Esophagus muscularis mucosa (tissue), 4 donors: ENCODE data around the gene ZNF219. TPM values are rescaled to one million over a fixed set of nuclear protein-coding genes. Genes with fewer than 3 reads are reported as not detected.

Experiments
- DNase-seq: peaks from one replicate; pipeline ENCODE4 v3.0.0-alpha.2; 2017; ENCODE audit errors: extremely low spot score
- H3K27ac ChIP-seq, 4 donors: fragments of 200-600 bp; sonication (generic); replicated peaks in 1 of 4; 1 replicate in 3 of 4; 2 replicates in 1 of 4; pipeline ENCODE4 v1.5.1; 2016 to 2019; ENCODE audit warnings: mild to moderate bottlenecking in 1 of 4
- H3K27me3 ChIP-seq, 4 donors: fragments of 200-600 bp; sonication (generic); one replicate each; pipeline versions ENCODE4 v1.5.1 to v1.6.0; 2016 to 2019
- H3K36me3 ChIP-seq, 4 donors: fragments of 200-600 bp; sonication (generic); one replicate each; pipeline ENCODE4 v1.5.1; 2016 to 2019
- H3K4me1 ChIP-seq, 4 donors: fragments of 200-600 bp; sonication (generic); one replicate each; pipeline ENCODE4 v1.5.1; 2016 to 2019
- H3K4me3 ChIP-seq, 4 donors: fragments of 200-600 bp; sonication (generic); 1 replicate in 2 of 4; 2 replicates in 2 of 4; pipeline ENCODE4 v1.5.1; 2016 to 2019; ENCODE audit warnings: mild to moderate bottlenecking in 4 of 4, moderate library complexity in 1 of 4
- H3K9me3 ChIP-seq, 4 donors: fragments of 200-600 bp; sonication (generic); 1 replicate in 3 of 4; 2 replicates in 1 of 4; pipeline ENCODE4 v1.5.1; 2016 to 2019
- EP300 ChIP-seq: sonication (generic); formaldehyde crosslinking; IDR thresholded peaks from one replicate; pipeline ENCODE4 v1.6.1; 2017; ENCODE audit warnings: antibody characterized with exemption
- POLR2A ChIP-seq: fragments of 450-650 bp; IDR thresholded peaks from one replicate; pipeline ENCODE4 v1.6.1; 2017; ENCODE audit warnings: antibody characterized with exemption, moderate library complexity, mild to moderate bottlenecking, low read depth
- POLR2AphosphoS5 ChIP-seq, 2 donors: sonication (generic); formaldehyde crosslinking; IDR thresholded peaks; one replicate each; pipeline ENCODE4 v1.6.1; 2017; ENCODE audit warnings: antibody characterized with exemption in 2 of 2
- WGBS: methylation state at CpG from one replicate; pipeline ENCODE4 v1.1.5; 2018; 5-methylcytosine and 5-hydroxymethylcytosine counted together
- intact Hi-C: fragments of 100-400 bp; cut with DNase I; formaldehyde crosslinking; loops from one replicate; pipeline ENCODE4 v1.15.1; 2023
- total RNA-seq, 4 donors: library from RNA; depleted of rRNA; stranded (reverse); fragments of >200 nt; gene quantifications; one replicate each; pipeline versions ENCODE4 v1.1.0 to v1.2.1, GENCODE V29; 2016
- TF ChIP-seq, protein P1 (sequence below), 3 experiments: fragments of 200-600 bp in 2 of 3; fragments of 450-650 bp in 1 of 3; sonication (generic) in 2 of 3; IDR thresholded peaks; one replicate each; pipeline ENCODE4 v1.5.1; 2017 to 2019; ENCODE audit warnings: antibody characterized with exemption in 3 of 3, mild to moderate bottlenecking in 2 of 3, moderate library complexity in 1 of 3

The ZNF219 gene
- total RNA-seq, 4 donors from 2014 or later: 64.4 to 116 (median 94.3) TPM

DNA sequence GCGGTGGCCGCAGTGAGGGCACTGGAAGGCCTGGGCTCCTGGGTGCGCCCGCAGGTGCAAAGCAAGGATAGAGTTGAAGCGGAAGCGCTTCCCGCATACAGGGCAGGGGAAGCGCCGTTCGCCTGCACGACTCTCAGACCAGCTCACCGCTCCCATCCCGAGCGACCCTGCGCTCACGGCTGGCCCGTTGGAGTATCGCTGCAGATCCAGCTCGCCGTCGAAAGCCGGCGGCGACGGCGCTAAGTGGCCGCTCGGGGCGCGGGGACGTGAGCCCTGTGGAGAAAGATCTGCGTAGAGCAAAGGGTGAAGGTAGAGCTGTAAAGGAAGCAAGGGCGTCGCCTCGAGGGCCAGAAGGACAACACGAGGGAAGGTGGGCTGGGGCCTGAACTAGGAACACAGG, 5.4 kb downstream of the ZNF219 start:
- TF ChIP-seq, protein P1, sequence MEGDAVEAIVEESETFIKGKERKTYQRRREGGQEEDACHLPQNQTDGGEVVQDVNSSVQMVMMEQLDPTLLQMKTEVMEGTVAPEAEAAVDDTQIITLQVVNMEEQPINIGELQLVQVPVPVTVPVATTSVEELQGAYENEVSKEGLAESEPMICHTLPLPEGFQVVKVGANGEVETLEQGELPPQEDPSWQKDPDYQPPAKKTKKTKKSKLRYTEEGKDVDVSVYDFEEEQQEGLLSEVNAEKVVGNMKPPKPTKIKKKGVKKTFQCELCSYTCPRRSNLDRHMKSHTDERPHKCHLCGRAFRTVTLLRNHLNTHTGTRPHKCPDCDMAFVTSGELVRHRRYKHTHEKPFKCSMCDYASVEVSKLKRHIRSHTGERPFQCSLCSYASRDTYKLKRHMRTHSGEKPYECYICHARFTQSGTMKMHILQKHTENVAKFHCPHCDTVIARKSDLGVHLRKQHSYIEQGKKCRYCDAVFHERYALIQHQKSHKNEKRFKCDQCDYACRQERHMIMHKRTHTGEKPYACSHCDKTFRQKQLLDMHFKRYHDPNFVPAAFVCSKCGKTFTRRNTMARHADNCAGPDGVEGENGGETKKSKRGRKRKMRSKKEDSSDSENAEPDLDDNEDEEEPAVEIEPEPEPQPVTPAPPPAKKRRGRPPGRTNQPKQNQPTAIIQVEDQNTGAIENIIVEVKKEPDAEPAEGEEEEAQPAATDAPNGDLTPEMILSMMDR (IDR thresholded peaks at IDR 0.05): no peak
- no peak for TF ChIP-seq EP300
- no peak for TF ChIP-seq POLR2A
- no peak for TF ChIP-seq POLR2AphosphoS5 (IDR thresholded peaks at IDR 0.05)
- DNase-seq: no peak
- Histone ChIP-seq H3K9me3 (no peaks in the 10 kb centered on the region), H3K36me3 (peaks cover 32 to 53% (median 42%) of the 10 kb centered on the region in 4 donors), H3K4me1 (peaks cover 16 to 70% (median 59%) of the 10 kb centered on the region in 4 donors), H3K27ac (peak overlapping the region in 2 of 4 donors; percentile 11 to 28), H3K27me3 (no peaks in the 10 kb centered on the region), H3K4me3 (no peak overlapping the region)
- WGBS: 74% methylated on average over 23 of the region's 36 CpGs
- intact Hi-C loops: loop anchor here (2.0 to 10.0 kb wide), 3 partner anchors 22 to 172 kb away; partner anchors contain the start of genes ARHGEF40 and HNRNPC

- no peaks in the 10 kb centered on the region for H3K9me3 ChIP-seq
- intact Hi-C loops: loop anchor here (1.0 to 10.0 kb wide), 4 partner anchors 12 to 172 kb away; partner anchors contain the start of genes ARHGEF40 and HNRNPC
- peaks cover 32 to 57% (median 45%) of the 10 kb centered on the region in 4 donors for H3K36me3 ChIP-seq
- H3K4me1 ChIP-seq: peaks cover 13 to 71% (median 59%) of the 10 kb centered on the region in 4 donors
- peak overlapping the region; percentile 28 to 70 (median 38) for H3K27ac ChIP-seq
- DNase-seq: no peak
- 26% methylated on average over 28 of the region's 59 CpGs for WGBS
- TF ChIP-seq, protein P1 (IDR thresholded peaks at IDR 0.05): peak in 2 of 3 experiments; percentile 100
- peak; percentile 48 to 84 for TF ChIP-seq POLR2AphosphoS5 (IDR thresholded peaks at IDR 0.05)
- no peak for TF ChIP-seq EP300
- peak; percentile 28 for TF ChIP-seq POLR2A
- H3K27me3 ChIP-seq: no peaks in the 10 kb centered on the region
- no peak overlapping the region for H3K4me3 ChIP-seq
These were observed 6.0 kb downstream of the ZNF219 start for GRCh38 chr14:21092273-21093011.

- H3K4me3 ChIP-seq: no peak overlapping the region
- no peaks in the 10 kb centered on the region for H3K9me3 ChIP-seq
- H3K27me3 ChIP-seq: no peaks in the 10 kb centered on the region
- peaks cover 32 to 63% (median 47%) of the 10 kb centered on the region in 4 donors for H3K36me3 ChIP-seq
- H3K4me1 ChIP-seq: peaks cover 15 to 71% (median 58%) of the 10 kb centered on the region in 4 donors
- 91% methylated on average over 20 of the region's 42 CpGs for WGBS
- intact Hi-C loops: loop anchor here (1.0 to 10.0 kb wide), 4 partner anchors 12 to 173 kb away; partner anchors contain the start of genes ARHGEF40 and HNRNPC
- no peak for DNase-seq
- peak overlapping the region; percentile 28 to 70 (median 38) for H3K27ac ChIP-seq
- TF ChIP-seq POLR2A: no peak
- TF ChIP-seq EP300: no peak
- no peak for TF ChIP-seq POLR2AphosphoS5 (IDR thresholded peaks at IDR 0.05)
- TF ChIP-seq, protein P1 (IDR thresholded peaks at IDR 0.05): no peak
These were observed 6.6 kb downstream of the ZNF219 start for GRCh38 chr14:21091821-21092272.

DNA sequence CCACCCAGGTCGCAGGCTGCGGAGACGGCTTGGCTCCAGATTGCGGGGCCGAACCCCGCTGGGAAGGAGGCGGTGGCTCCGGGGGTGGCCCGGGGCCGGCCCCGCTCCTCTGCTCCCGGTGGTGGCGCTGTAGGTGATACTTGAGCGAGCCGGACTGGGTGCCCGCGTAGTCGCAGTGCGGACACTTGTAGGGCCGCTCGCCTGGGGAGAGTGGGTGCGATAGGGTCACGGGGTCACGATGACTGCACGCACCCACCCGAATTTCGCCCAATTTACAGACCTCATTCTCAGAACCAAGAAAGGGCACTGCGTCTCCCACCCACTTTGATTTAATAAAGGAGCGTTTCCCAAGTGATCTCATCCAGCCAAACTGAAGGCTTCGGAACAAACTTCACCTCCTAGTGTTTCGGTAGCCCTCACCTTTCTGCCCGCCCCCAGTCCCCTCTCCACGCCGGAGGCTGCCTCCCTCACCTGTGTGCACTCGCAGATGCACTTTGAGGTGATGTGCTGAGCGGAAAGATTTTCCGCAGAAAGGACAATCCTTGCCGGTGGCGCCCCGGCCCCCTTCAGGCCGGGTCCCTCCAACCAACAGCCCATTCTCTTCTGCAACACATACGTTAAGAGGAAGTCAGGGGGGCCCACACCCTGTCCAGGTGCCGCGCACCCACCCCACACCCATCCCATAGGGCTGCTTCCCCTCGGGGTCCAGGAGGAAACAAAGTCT, 7.4 kb downstream of the ZNF219 start:
- Histone ChIP-seq H3K9me3 (no peaks in the 10 kb centered on the region), H3K27me3 (no peaks in the 10 kb centered on the region), H3K36me3 (peaks cover 33 to 71% (median 51%) of the 10 kb centered on the region in 4 donors), H3K4me3 (no peak overlapping the region), H3K4me1 (peaks cover 10 to 64% (median 51%) of the 10 kb centered on the region in 4 donors), H3K27ac (peak overlapping the region in 2 of 4 donors; percentile 18 to 43)
- intact Hi-C loops: loop anchor here (5.0 to 10.0 kb wide), 2 partner anchors 74 to 174 kb away; partner anchors contain the start of gene HNRNPC
- WGBS: 84% methylated on average over 35 of the region's 45 CpGs
- no peak for DNase-seq
- no peak for TF ChIP-seq POLR2A
- no peak for TF ChIP-seq EP300
- TF ChIP-seq, protein P1 (IDR thresholded peaks at IDR 0.05): no peak
- TF ChIP-seq POLR2AphosphoS5 (IDR thresholded peaks at IDR 0.05): no peak
